H1 (cell line): ENCODE data around the gene CASQ2. TPM values are rescaled to one million over a fixed set of nuclear protein-coding genes. Genes with fewer than 3 reads are reported as not detected.

ENCODE experiments used
- CTCF ChIA-PET: fragments of 300-600 bp; sonication (Branson Sonifier 250); formaldehyde crosslinking; loops from one replicate; lab custom pipeline; 2021; ENCODE audit not compliant: partially characterized antibody; lab: Charles Lee
- POLR2A ChIA-PET: fragments of 300-600 bp; sonication (Branson Sonifier 250); formaldehyde crosslinking; loops from one replicate; lab custom pipeline; 2021; ENCODE audit warnings: inconsistent platforms; ENCODE audit not compliant: partially characterized antibody; lab: Charles Lee
- DNase-seq, 2 experiments: peaks; one replicate each; pipeline versions ENCODE4 v3.0.0 to v3.0.0-alpha.2; 2010 to 2022; ENCODE audit warnings: low spot score in 2 of 2, low read depth in 1 of 2, mixed read lengths in 1 of 2
- FAIRE-seq: peaks from 2 replicates; lab custom pipeline; 2011; peaks lifted over from hg19 to GRCh38; lab: Jason Lieb, UNC
- H2AFZ ChIP-seq: 2 replicates; pipeline ENCODE4 v1.8.1; 2012; ENCODE audit warnings: low read length, inconsistent platforms
- H2AK5ac ChIP-seq: 2 replicates; pipeline ENCODE4 v1.6.1; 2013; ENCODE audit warnings: low read depth, low read length
- H2BK120ac ChIP-seq: replicated peaks from 2 replicates; pipeline ENCODE3; 2013; ENCODE audit warnings: low read depth, low read length, inconsistent platforms
- H2BK12ac ChIP-seq: 2 replicates; pipeline ENCODE4 v1.6.1; 2013; ENCODE audit warnings: low read depth, low read length
- H2BK15ac ChIP-seq: 2 replicates; pipeline ENCODE4 v1.6.1; 2013; ENCODE audit warnings: low read length
- H2BK20ac ChIP-seq: 2 replicates; pipeline ENCODE4 v1.6.1; 2013; ENCODE audit warnings: low read length
- H2BK5ac ChIP-seq: 2 replicates; pipeline ENCODE4 v1.6.1; 2013; ENCODE audit warnings: low read depth, low read length
- H3K14ac ChIP-seq: 2 replicates; pipeline ENCODE4 v1.6.1; 2013; ENCODE audit warnings: inconsistent platforms; ENCODE audit not compliant: insufficient read length
- H3K18ac ChIP-seq: 2 replicates; pipeline ENCODE4 v1.6.1; 2013; ENCODE audit warnings: low read length; ENCODE audit errors: extremely low read depth
- H3K23ac ChIP-seq: 2 replicates; pipeline ENCODE4 v1.6.1; 2013; ENCODE audit warnings: inconsistent platforms; ENCODE audit not compliant: insufficient read length
- H3K23me2 ChIP-seq: 2 replicates; pipeline ENCODE4 v1.6.1; 2013; ENCODE audit warnings: low read depth, low read length
- H3K27ac ChIP-seq: 2 replicates; pipeline ENCODE4 v1.6.1; 2011; ENCODE audit warnings: low read depth, low read length, inconsistent platforms
- H3K27me3 ChIP-seq, 4 experiments: replicated peaks in 1 of 4; 1 replicate in 1 of 4; 2 replicates in 3 of 4; pipeline versions ENCODE4 v1.6.1 to v1.8.1; 2011 to 2013; ENCODE audit warnings: low read length in 3 of 4, mild to moderate bottlenecking in 3 of 4, inconsistent platforms in 2 of 4, mixed read lengths in 2 of 4, moderate library complexity in 1 of 4; ENCODE audit not compliant: control insufficient read depth in 3 of 4, insufficient read depth in 3 of 4; ENCODE audit errors: extremely low read depth in 1 of 4
- H3K36me3 ChIP-seq, 4 experiments: 2 replicates each; pipeline versions ENCODE4 v1.6.1 to v1.8.1; 2011 to 2013; ENCODE audit warnings: mild to moderate bottlenecking in 4 of 4, low read length in 3 of 4, moderate library complexity in 2 of 4, control low read depth in 1 of 4, inconsistent platforms in 1 of 4; ENCODE audit not compliant: insufficient read depth in 4 of 4, control insufficient read depth in 2 of 4
- H3K4ac ChIP-seq: replicated peaks from 2 replicates; pipeline ENCODE3; 2013; ENCODE audit warnings: low read length, low read depth, mixed read lengths, inconsistent platforms; ENCODE audit not compliant: insufficient read length
- H3K4me1 ChIP-seq, 4 experiments: replicated peaks in 1 of 4; 1 replicate in 1 of 4; 2 replicates in 3 of 4; pipeline versions ENCODE4 v1.6.1 to v1.8.1; 2011 to 2013; ENCODE audit warnings: low read length in 3 of 4, inconsistent platforms in 2 of 4, mixed read lengths in 1 of 4; ENCODE audit not compliant: insufficient read depth in 4 of 4, control insufficient read depth in 3 of 4
- H3K4me2 ChIP-seq, 2 experiments: 2 replicates each; pipeline versions ENCODE4 v1.6.1 to v1.8.1; 2011 to 2013; ENCODE audit warnings: low read depth in 2 of 2, low read length in 2 of 2, control low read depth in 1 of 2, inconsistent platforms in 1 of 2, mild to moderate bottlenecking in 1 of 2; ENCODE audit not compliant: insufficient read depth in 1 of 2
- H3K4me3 ChIP-seq, 4 experiments: fragments of 200-600, 300-600 bp in 1 of 4; sonication (generic), shearing (Covaris generic), sonication (Bioruptor Twin) in 1 of 4; 2 replicates each; pipeline versions ENCODE4 v1.5.1 to v1.8.1; 2011 to 2016; ENCODE audit warnings: low read length in 4 of 4, low read depth in 3 of 4, control low read depth in 2 of 4, inconsistent platforms in 2 of 4, mild to moderate bottlenecking in 2 of 4, mixed read lengths in 1 of 4, moderate library complexity in 1 of 4; ENCODE audit not compliant: insufficient read depth in 2 of 4; ENCODE audit errors: extremely low read depth in 1 of 4
- H3K56ac ChIP-seq: replicated peaks from 2 replicates; pipeline ENCODE3; 2013; ENCODE audit warnings: low read depth, mild to moderate bottlenecking, mixed read lengths, low read length, inconsistent platforms; ENCODE audit not compliant: insufficient read length
- H3K79me1 ChIP-seq: 2 replicates; pipeline ENCODE4 v1.6.1; 2013; ENCODE audit warnings: low read depth, low read length, control low read depth
- H3K79me2 ChIP-seq, 2 experiments: 2 replicates each; pipeline versions ENCODE4 v1.6.1 to v1.8.1; 2012 to 2013; ENCODE audit warnings: low read length in 2 of 2, mild to moderate bottlenecking in 2 of 2, inconsistent platforms in 1 of 2; ENCODE audit not compliant: insufficient read depth in 2 of 2, control insufficient read depth in 1 of 2
- H3K9ac ChIP-seq, 4 experiments: replicated peaks in 1 of 4; 1 replicate in 1 of 4; 2 replicates in 3 of 4; pipeline versions ENCODE4 v1.6.1 to v1.8.1; 2011 to 2013; ENCODE audit warnings: low read depth in 3 of 4, low read length in 3 of 4, control low read depth in 2 of 4, mild to moderate bottlenecking in 2 of 4, moderate library complexity in 2 of 4, inconsistent platforms in 1 of 4; ENCODE audit errors: extremely low read depth in 1 of 4
- H3K9me3 ChIP-seq, 2 experiments: 2 replicates each; pipeline versions ENCODE4 v1.6.1 to v1.8.1; 2012 to 2013; ENCODE audit warnings: mild to moderate bottlenecking in 2 of 2, moderate library complexity in 2 of 2, control low read depth in 1 of 2, inconsistent platforms in 1 of 2, low read depth in 1 of 2, low read length in 1 of 2, mixed read lengths in 1 of 2; ENCODE audit not compliant: insufficient read depth in 2 of 2
- H4K20me1 ChIP-seq, 2 experiments: replicated peaks in 1 of 2; 2 replicates each; pipeline versions ENCODE3 to v1.8.1; 2011 to 2013; ENCODE audit warnings: inconsistent platforms in 2 of 2, low read length in 2 of 2, mild to moderate bottlenecking in 1 of 2; ENCODE audit not compliant: insufficient read depth in 2 of 2, control insufficient read depth in 1 of 2
- H4K5ac ChIP-seq: 2 replicates; pipeline ENCODE4 v1.6.1; 2013; ENCODE audit warnings: low read length, low read depth, mixed read lengths, inconsistent platforms; ENCODE audit not compliant: insufficient read length
- H4K8ac ChIP-seq: 2 replicates; pipeline ENCODE4 v1.8.0; 2013; ENCODE audit warnings: mild to moderate bottlenecking, moderate library complexity, low read length, inconsistent platforms; ENCODE audit not compliant: insufficient read depth; ENCODE audit errors: extremely low read depth
- H4K91ac ChIP-seq: replicated peaks from 2 replicates; pipeline ENCODE3; 2013; ENCODE audit warnings: low read length, mixed read lengths, inconsistent platforms; ENCODE audit not compliant: insufficient read length
- KDM4A ChIP-seq: IDR thresholded peaks from one replicate; pipeline ENCODE4 v1.7.1; 2012; ENCODE audit warnings: low read depth, mild to moderate bottlenecking, moderate library complexity, low read length, inconsistent platforms; ENCODE audit not compliant: severe bottlenecking
- KDM5A ChIP-seq: fragments of 200-600 bp; IDR thresholded peaks from 2 replicates; pipeline ENCODE4 v1.7.1; 2012; ENCODE audit warnings: mild to moderate bottlenecking, low read length, inconsistent platforms, mixed read lengths
- RXRA ChIP-seq: IDR thresholded peaks from 2 replicates; pipeline ENCODE4 v1.6.1; 2011; ENCODE audit warnings: low read depth, mild to moderate bottlenecking, low read length, moderate library complexity; ENCODE audit not compliant: insufficient read depth
- SP4 ChIP-seq: IDR thresholded peaks from 2 replicates; pipeline ENCODE4 v1.6.1; 2012; ENCODE audit warnings: low read length, inconsistent platforms
- WGBS, 2 experiments: shearing (Covaris generic) in 1 of 2; methylation state at CpG; one replicate each; pipeline versions ENCODE4 v1.1.6 to v1.1.7; 2013 to 2015; ENCODE audit warnings: low lambda C conversion rate in 2 of 2, mixed read lengths in 2 of 2, inconsistent platforms in 1 of 2, low coverage in 1 of 2, missing lambda C conversion rate in 1 of 2; ENCODE audit not compliant: insufficient replicate concordance in 2 of 2, insufficient coverage in 1 of 2, insufficient read length in 1 of 2; ENCODE audit errors: extremely low coverage in 1 of 2, missing lambda C conversion rate in 1 of 2; 5-methylcytosine and 5-hydroxymethylcytosine counted together
- polyA plus RNA-seq, 7 experiments: library from polyadenylated mRNA; depleted of rRNA in 3 of 7; stranded (reverse) in 5 of 7; unstranded in 2 of 7; fragments of >200 nt in 5 of 7; fragments of 200-250 nt in 2 of 7; gene quantifications; 1 replicate in 5 of 7; 2 replicates in 1 of 7; 4 replicates in 1 of 7; pipeline versions ENCODE4 v1.2.1 to v1.2.3, GENCODE V29; 2011 to 2013; ENCODE audit warnings: missing spikeins in 2 of 7, mixed read lengths in 2 of 7
- total RNA-seq: library from RNA; stranded (reverse); fragmentation: NEBNext Ultra II Directional; extraction: Animal tissue kit (Norgen Biotek cat#: 25700); gene quantifications from 2 replicates; pipeline ENCODE4 v1.2.1, GENCODE V29; 2021

The CASQ2 gene
- total and polyA plus RNA-seq, 2 of the 8 experiments (the other 6 are each of a cell fraction or from before 2014, with no cell fraction given): not detected

GRCh38 chr1:115802416-115802815, 33.9 kb upstream of the CASQ2 start:
- Histone ChIP-seq H2BK5ac (no peak overlapping the region), H3K79me1 (no peaks in the 10 kb centered on the region), H3K9ac (no peak overlapping the region), H3K23me2 (no peaks in the 10 kb centered on the region)
- TF ChIP-seq RXRA (no peak), KDM4A (no peak), KDM5A (no peak), SP4 (no peak)
- TF ChIP-seq, all 59 proteins: peak for 0
- Histone ChIP-seq H2AFZ (no peak overlapping the region), H3K14ac (no peak overlapping the region), H2BK15ac (no peak overlapping the region), H3K4ac (no peak overlapping the region), H3K4me2 (no peak overlapping the region), H3K18ac (no peak overlapping the region), H4K20me1 (no peaks in the 10 kb centered on the region), H2BK120ac (no peak overlapping the region), H3K56ac (no peak overlapping the region), H3K4me1 (peaks cover 0 to 6% (median under 1%) of the 10 kb centered on the region in 4 experiments; a peak in 1 of 7 replicates), H3K23ac (no peak overlapping the region), H3K9me3 (no peaks in the 10 kb centered on the region; a peak in 2 of 4 replicates), H2BK20ac (no peak overlapping the region), H2BK12ac (no peak overlapping the region), H4K8ac (no peak overlapping the region), H3K4me3 (no peak overlapping the region), H3K36me3 (no peaks in the 10 kb centered on the region), H3K27ac (no peak overlapping the region), H2AK5ac (no peak overlapping the region), H4K91ac (no peak overlapping the region), H4K5ac (no peak overlapping the region), H3K79me2 (no peaks in the 10 kb centered on the region), H3K27me3 (no peaks in the 10 kb centered on the region)
- FAIRE-seq (no peak), DNase-seq (no peak)
- POLR2A ChIA-PET: no interaction called here
- CTCF ChIA-PET: interaction anchor here (2.8 kb wide), 1 partner anchor 179 kb away, joined by 14 read pairs; no protein-coding TSS in a partner anchor
- WGBS, 2 experiments: 88% methylated on average over 2 of the region's 2 CpGs; no CpG with 5 or more reads in 1 of the 2 experiments
